SK-N-SH treated with all-trans-retinoic acid at 6 μM for 48 hours (cell line): Measurements from ENCODE around the gene TOE1.

Source experiments
- ARNTL ChIP-seq: fragments of 450-650 bp; formaldehyde crosslinking; IDR thresholded peaks from 2 replicates; pipeline ENCODE4 v1.5.0; 2020; ENCODE audit warnings: low read depth, mild to moderate bottlenecking, moderate library complexity, borderline replicate concordance
- ESRRG ChIP-seq: fragments of 250-450 bp; sonication (Bioruptor Pico); IDR thresholded peaks from 2 replicates; pipeline ENCODE4 v1.6.1; 2021; ENCODE audit warnings: mild to moderate bottlenecking
- GLIS3 ChIP-seq: fragments of 250-450 bp; sonication (Bioruptor Pico); IDR thresholded peaks from 2 replicates; pipeline ENCODE4 v1.5.0; 2020; ENCODE audit warnings: mild to moderate bottlenecking, moderate library complexity
- ISL1 ChIP-seq: fragments of 250-450 bp; sonication (Bioruptor Pico); IDR thresholded peaks from 2 replicates; pipeline ENCODE4 v2.1.2; 2022; ENCODE audit warnings: mild to moderate bottlenecking, moderate library complexity
- PATZ1 ChIP-seq: fragments of 250-450 bp; sonication (Bioruptor Pico); IDR thresholded peaks from 2 replicates; pipeline ENCODE4 v1.8.0; 2020; ENCODE audit warnings: mild to moderate bottlenecking, moderate library complexity, borderline replicate concordance
- POU6F1 ChIP-seq: fragments of 250-450 bp; sonication (Bioruptor Pico); IDR thresholded peaks from 2 replicates; pipeline ENCODE4 v1.8.0; 2021; ENCODE audit warnings: low read depth, mild to moderate bottlenecking, moderate library complexity, borderline replicate concordance
- PPARA ChIP-seq: fragments of 250-450 bp; sonication (Bioruptor Pico); IDR thresholded peaks from 2 replicates; pipeline ENCODE4 v1.5.0; 2020; ENCODE audit warnings: mild to moderate bottlenecking, borderline replicate concordance
- RARB ChIP-seq: fragments of 250-450 bp; sonication (Bioruptor Pico); IDR thresholded peaks from 2 replicates; pipeline ENCODE4 v1.8.0; 2021; ENCODE audit warnings: mild to moderate bottlenecking, moderate library complexity
- TCF4 ChIP-seq: fragments of 250-450 bp; sonication (Bioruptor Pico); IDR thresholded peaks from 2 replicates; pipeline ENCODE4 v1.8.0; 2021; ENCODE audit warnings: mild to moderate bottlenecking, moderate library complexity, borderline replicate concordance
- TSHZ2 ChIP-seq: fragments of 250-450 bp; sonication (Bioruptor Pico); IDR thresholded peaks from 2 replicates; pipeline ENCODE4 v1.5.0; 2020; ENCODE audit warnings: mild to moderate bottlenecking, moderate library complexity
- ZC3H10 ChIP-seq: fragments of 250-450 bp; sonication (Bioruptor Pico); IDR thresholded peaks from 2 replicates; pipeline ENCODE4 v1.5.1; 2021; ENCODE audit warnings: mild to moderate bottlenecking, moderate library complexity
- ZFP30 ChIP-seq: fragments of 450-650 bp; formaldehyde crosslinking; IDR thresholded peaks from 2 replicates; pipeline ENCODE4 v1.5.0; 2022; ENCODE audit warnings: mild to moderate bottlenecking, moderate library complexity
- ZNF565 ChIP-seq: fragments of 450-650 bp; formaldehyde crosslinking; conservative IDR thresholded peaks from 2 replicates; pipeline ENCODE4 v1.5.0; 2020; ENCODE audit warnings: low read depth, mild to moderate bottlenecking, moderate library complexity

- TF ChIP-seq GLIS3 = no peak
- no peak for TF ChIP-seq PATZ1 (CRISPR knock-in tag)
- TF ChIP-seq ZC3H10 = no peak
- no peak for TF ChIP-seq ARNTL (CRISPR knock-in tag)
- TF ChIP-seq PPARA (CRISPR knock-in tag) = no peak
- no peak for TF ChIP-seq ZFP30 (CRISPR knock-in tag)
- no peak for TF ChIP-seq ISL1 (CRISPR knock-in tag)
- no peak for TF ChIP-seq RARB
- no peak for TF ChIP-seq POU6F1
- no peak for TF ChIP-seq TCF4 (CRISPR knock-in tag)
- no peak for TF ChIP-seq ESRRG (CRISPR knock-in tag)
- no peak for TF ChIP-seq TSHZ2 (CRISPR knock-in tag)
- no peak for TF ChIP-seq ZNF565 (CRISPR knock-in tag)
Measured at GRCh38 chr1:45364294-45364693, 24.3 kb downstream of the TOE1 start.
